ENCODE results near the gene TRABD2B. TPM values are rescaled to one million over a fixed set of nuclear protein-coding genes. Genes with fewer than 3 reads are reported as not detected.

TRABD2B gene
- total RNA-seq, 1 experiment from 2014 or later: 0.36 TPM

DNA sequence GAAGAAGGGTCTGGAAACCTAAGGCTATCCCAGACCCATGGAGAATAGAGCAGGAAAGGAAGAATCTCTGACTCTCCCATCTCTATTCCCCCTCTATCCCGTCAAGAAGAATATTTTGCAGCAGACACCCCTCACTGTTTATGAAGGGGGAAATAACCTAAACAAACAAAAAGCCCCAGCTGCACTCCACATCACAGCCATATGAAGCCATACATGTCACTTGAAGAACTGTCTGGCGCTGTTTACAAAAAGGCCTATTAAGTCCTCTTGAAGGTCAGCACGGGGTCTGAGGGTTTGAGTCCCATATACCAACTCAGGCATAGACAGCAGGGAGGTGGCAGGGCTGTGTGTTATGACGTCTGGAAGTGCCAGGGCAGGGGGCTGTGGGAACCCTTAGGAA is 31.4 kb downstream of the TRABD2B start:
- no TSS peak for BruUV-seq (replicated peaks)
- CTCF ChIA-PET: no interaction called here
- no peaks in the 10 kb centered on the region for H3K36me3 Mint-ChIP-seq (ENCODE audit: insufficient read depth, unreplicated experiment)
- DNase-seq: no peak
- no peaks in the 10 kb centered on the region for H3K27me3 ChIP-seq (replicated peaks; ENCODE audit: control insufficient read depth, insufficient read depth, low read length)
- H3K4me1 Mint-ChIP-seq (ENCODE audit: low read depth, unreplicated experiment): peaks cover 15% of the 10 kb centered on the region
- TF ChIP-seq, protein P1, sequence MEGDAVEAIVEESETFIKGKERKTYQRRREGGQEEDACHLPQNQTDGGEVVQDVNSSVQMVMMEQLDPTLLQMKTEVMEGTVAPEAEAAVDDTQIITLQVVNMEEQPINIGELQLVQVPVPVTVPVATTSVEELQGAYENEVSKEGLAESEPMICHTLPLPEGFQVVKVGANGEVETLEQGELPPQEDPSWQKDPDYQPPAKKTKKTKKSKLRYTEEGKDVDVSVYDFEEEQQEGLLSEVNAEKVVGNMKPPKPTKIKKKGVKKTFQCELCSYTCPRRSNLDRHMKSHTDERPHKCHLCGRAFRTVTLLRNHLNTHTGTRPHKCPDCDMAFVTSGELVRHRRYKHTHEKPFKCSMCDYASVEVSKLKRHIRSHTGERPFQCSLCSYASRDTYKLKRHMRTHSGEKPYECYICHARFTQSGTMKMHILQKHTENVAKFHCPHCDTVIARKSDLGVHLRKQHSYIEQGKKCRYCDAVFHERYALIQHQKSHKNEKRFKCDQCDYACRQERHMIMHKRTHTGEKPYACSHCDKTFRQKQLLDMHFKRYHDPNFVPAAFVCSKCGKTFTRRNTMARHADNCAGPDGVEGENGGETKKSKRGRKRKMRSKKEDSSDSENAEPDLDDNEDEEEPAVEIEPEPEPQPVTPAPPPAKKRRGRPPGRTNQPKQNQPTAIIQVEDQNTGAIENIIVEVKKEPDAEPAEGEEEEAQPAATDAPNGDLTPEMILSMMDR (IDR thresholded peaks at IDR 0.05; ENCODE audit: insufficient read depth in 1 of 2, low read depth in 1 of 2, low read length in 1 of 2, severe bottlenecking in 1 of 2, unreplicated experiment in 1 of 2): no peak
- no peaks in the 10 kb centered on the region for H3K27me3 Mint-ChIP-seq (ENCODE audit: insufficient read depth, unreplicated experiment)
- H3K27ac Mint-ChIP-seq (ENCODE audit: unreplicated experiment): no peak overlapping the region
- no peaks in the 10 kb centered on the region for H3K9me3 Mint-ChIP-seq (ENCODE audit: unreplicated experiment)
- no peak overlapping the region for H3K4me3 Mint-ChIP-seq (ENCODE audit: unreplicated experiment)
- H3K4me1 ChIP-seq: no peaks in the 10 kb centered on the region
- intact Hi-C loops (cut with micrococcal nuclease; ENCODE audit: unreplicated experiment): no loop called here
- no peak overlapping the region for H3K4me3 ChIP-seq (ENCODE audit: low read depth, low read length)
- POLR2A ChIA-PET: no interaction called here
- no peaks in the 10 kb centered on the region for H3K9me3 ChIP-seq
- H3K36me3 ChIP-seq (ENCODE audit: control insufficient read depth, insufficient read depth, low read length): no peaks in the 10 kb centered on the region

DNA sequence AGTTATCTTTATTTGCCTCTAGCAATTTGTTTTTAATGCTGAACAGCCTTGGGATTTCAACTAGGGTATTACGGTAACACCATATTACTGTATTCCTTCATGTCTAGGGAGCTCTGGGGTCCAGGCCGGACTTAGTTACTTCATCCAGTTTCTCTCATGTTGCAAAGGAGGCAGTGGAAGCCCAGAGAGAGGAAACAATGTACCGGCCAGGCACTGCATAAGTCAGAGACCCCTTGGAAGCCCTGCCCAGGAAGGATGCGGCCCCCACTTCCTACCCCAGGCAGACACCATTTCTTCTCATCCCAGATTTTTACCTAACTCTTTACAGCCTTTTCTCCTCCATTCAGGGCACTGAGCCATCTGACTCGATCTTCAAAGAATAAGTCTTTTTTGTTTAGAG is 32.5 kb downstream of the TRABD2B start:
- no peaks in the 10 kb centered on the region for H3K27me3 ChIP-seq (replicated peaks; ENCODE audit: control insufficient read depth, insufficient read depth, low read length)
- H3K4me3 Mint-ChIP-seq (ENCODE audit: unreplicated experiment): no peak overlapping the region
- H3K36me3 Mint-ChIP-seq (ENCODE audit: insufficient read depth, unreplicated experiment): no peaks in the 10 kb centered on the region
- H3K27me3 Mint-ChIP-seq (ENCODE audit: insufficient read depth, unreplicated experiment): no peaks in the 10 kb centered on the region
- H3K36me3 ChIP-seq (ENCODE audit: control insufficient read depth, insufficient read depth, low read length): no peaks in the 10 kb centered on the region
- ChIA-PET CTCF (no interaction called here), POLR2A (no interaction called here)
- H3K27ac Mint-ChIP-seq (ENCODE audit: unreplicated experiment): no peak overlapping the region
- no peaks in the 10 kb centered on the region for H3K9me3 ChIP-seq
- H3K4me1 ChIP-seq: no peaks in the 10 kb centered on the region
- H3K4me3 ChIP-seq (ENCODE audit: low read depth, low read length): no peak overlapping the region
- no TSS peak for BruUV-seq (replicated peaks)
- TF ChIP-seq, protein P1 (IDR thresholded peaks at IDR 0.05; ENCODE audit: insufficient read depth in 1 of 2, low read depth in 1 of 2, low read length in 1 of 2, severe bottlenecking in 1 of 2, unreplicated experiment in 1 of 2): no peak
- intact Hi-C loops (cut with micrococcal nuclease; ENCODE audit: unreplicated experiment): no loop called here
- H3K9me3 Mint-ChIP-seq (ENCODE audit: unreplicated experiment): no peaks in the 10 kb centered on the region
- peaks cover 6% of the 10 kb centered on the region for H3K4me1 Mint-ChIP-seq (ENCODE audit: low read depth, unreplicated experiment)
- DNase-seq: no peak

GRCh38 chr1:47963568-47964358 is 33.4 kb downstream of the TRABD2B start:
- H3K4me1 ChIP-seq: no peaks in the 10 kb centered on the region
- no peak overlapping the region for H3K4me3 ChIP-seq (ENCODE audit: low read depth, low read length)
- CTCF ChIA-PET: no interaction called here
- intact Hi-C loops (cut with micrococcal nuclease; ENCODE audit: unreplicated experiment): no loop called here
- Mint-ChIP-seq H3K27me3 (ENCODE audit: insufficient read depth, unreplicated experiment) (no peaks in the 10 kb centered on the region), H3K9me3 (ENCODE audit: unreplicated experiment) (no peaks in the 10 kb centered on the region), H3K27ac (ENCODE audit: unreplicated experiment) (no peak overlapping the region), H3K36me3 (ENCODE audit: insufficient read depth, unreplicated experiment) (no peaks in the 10 kb centered on the region), H3K4me1 (ENCODE audit: low read depth, unreplicated experiment) (no peaks in the 10 kb centered on the region), H3K4me3 (ENCODE audit: unreplicated experiment) (no peak overlapping the region)
- no peaks in the 10 kb centered on the region for H3K27me3 ChIP-seq (replicated peaks; ENCODE audit: control insufficient read depth, insufficient read depth, low read length)
- no TSS peak for BruUV-seq (replicated peaks)
- H3K36me3 ChIP-seq (ENCODE audit: control insufficient read depth, insufficient read depth, low read length): no peaks in the 10 kb centered on the region
- POLR2A ChIA-PET: no interaction called here
- no peak for DNase-seq
- TF ChIP-seq, protein P1 (IDR thresholded peaks at IDR 0.05; ENCODE audit: insufficient read depth in 1 of 2, low read depth in 1 of 2, low read length in 1 of 2, severe bottlenecking in 1 of 2, unreplicated experiment in 1 of 2): no peak
- no peaks in the 10 kb centered on the region for H3K9me3 ChIP-seq
